Body of pancreas (tissue), 4 donors: ENCODE data around the gene IFNGR2. TPM values are rescaled to one million over a fixed set of nuclear protein-coding genes. Genes with fewer than 3 reads are reported as not detected.
"Not testable (repeated sequence)": the region's sequence is repeated elsewhere in the genome, so short reads cannot be mapped to it uniquely, and the experiment has no call there.

Experiments used
- ATAC-seq: fragments of 150-250 bp; one replicate; pipeline ENCODE4 v1.9.1; 2016
- DNase-seq, 4 donors: peaks; one replicate each; pipeline ENCODE4 v3.0.0-alpha.2; 2019
- H3K27ac ChIP-seq, 4 donors: fragments of 200-600 bp; sonication (generic); 1 replicate in 3 of 4; 2 replicates in 1 of 4; pipeline versions ENCODE4 v1.5.1 to v1.6.1; 2016 to 2019; ENCODE audit warnings: mild to moderate bottlenecking in 1 of 4, mixed read lengths in 1 of 4, moderate library complexity in 1 of 4
- H3K27me3 ChIP-seq, 2 donors: fragments of 200-600 bp; sonication (generic); one replicate each; pipeline ENCODE4 v1.6.0; 2016; ENCODE audit warnings: mild to moderate bottlenecking in 1 of 2
- H3K36me3 ChIP-seq, 2 donors: fragments of 200-600 bp; sonication (generic); replicated peaks in 1 of 2; 2 replicates each; pipeline ENCODE4 v1.5.1; 2016; ENCODE audit warnings: low read depth in 2 of 2; ENCODE audit not compliant: insufficient read depth in 1 of 2
- H3K4me1 ChIP-seq: fragments of 200-600 bp; sonication (generic); one replicate; pipeline ENCODE4 v1.6.0; 2016
- H3K4me3 ChIP-seq, 2 donors: fragments of 200-600 bp; sonication (generic); 1 replicate in 1 of 2; 2 replicates in 1 of 2; pipeline ENCODE4 v1.5.1; 2016 to 2019
- H3K9me3 ChIP-seq, 3 donors: fragments of 200-600 bp; sonication (generic); 1 replicate in 2 of 3; 2 replicates in 1 of 3; pipeline ENCODE4 v1.5.1; 2016
- CTCF ChIP-seq, 7 experiments: fragments of 450-650 bp in 4 of 7; fragments of 200-600 bp in 3 of 7; sonication (generic) in 3 of 7; IDR thresholded peaks; one replicate each; pipeline ENCODE4 v1.5.1; 2016 to 2019; ENCODE audit warnings: antibody characterized with exemption in 7 of 7
- POLR2A ChIP-seq, 3 donors: fragments of 450-650 bp; IDR thresholded peaks; one replicate each; pipeline ENCODE4 v1.6.1; 2016; ENCODE audit warnings: antibody characterized with exemption in 3 of 3, mild to moderate bottlenecking in 2 of 3
- WGBS, 2 donors: methylation state at CpG; one replicate each; pipeline ENCODE4 v1.1.5; 2017; 5-methylcytosine and 5-hydroxymethylcytosine counted together
- intact Hi-C: fragments of 100-400 bp; cut with DNase I; formaldehyde crosslinking; loops from one replicate; pipeline ENCODE4 v1.15.1; 2023
- total RNA-seq, 2 donors: library from RNA; depleted of rRNA; stranded (reverse); fragments of >200 nt; gene quantifications; one replicate each; pipeline ENCODE4 v1.1.0, GENCODE V29; 2016

The IFNGR2 gene
- total RNA-seq, 2 donors from 2014 or later: 30.4 to 32.3 TPM

GRCh38 chr21:33461538-33462250 lies 58.5 kb downstream of the IFNGR2 start:
- ATAC-seq: no peak

GRCh38 chr21:33469183-33469582 lies 66.0 kb downstream of the IFNGR2 start:
- intact Hi-C loops, DNase-seq, H3K4me3 ChIP-seq, H3K36me3 ChIP-seq, H3K27me3 ChIP-seq, ATAC-seq, H3K4me1 ChIP-seq, H3K9me3 ChIP-seq, H3K27ac ChIP-seq: not testable (repeated sequence)
- 84 to 88% methylated on average over 4 of the region's 4 CpGs for WGBS, 2 donors

More at GRCh38 chr21:33461538-33462250, 58.5 kb downstream of the IFNGR2 start:
- H3K4me1 ChIP-seq: no peaks in the 10 kb centered on the region
- H3K36me3 ChIP-seq: peaks cover 0 to 5% of the 10 kb centered on the region in 2 donors
- no peak for DNase-seq
- intact Hi-C loops: no loop called here
- H3K27ac ChIP-seq: peak overlapping the region in 1 of 4 donors; percentile 47
- H3K9me3 ChIP-seq: no peaks in the 10 kb centered on the region
- TF ChIP-seq POLR2A (IDR thresholded peaks at IDR 0.05): no peak
- TF ChIP-seq CTCF (IDR thresholded peaks at IDR 0.05): no peak
- H3K4me3 ChIP-seq: no peak overlapping the region
- no peaks in the 10 kb centered on the region for H3K27me3 ChIP-seq
- WGBS, 2 donors: 69 to 82% methylated on average over 5 of the region's 5 CpGs

GRCh38 chr21:33470701-33471100 lies 67.5 kb downstream of the IFNGR2 start:
- no peak for DNase-seq
- Histone ChIP-seq H3K4me3 (no peak overlapping the region), H3K36me3 (no peaks in the 10 kb centered on the region), H3K4me1 (no peaks in the 10 kb centered on the region), H3K9me3 (no peaks in the 10 kb centered on the region), H3K27ac (no peak overlapping the region), H3K27me3 (no peaks in the 10 kb centered on the region)
- intact Hi-C loops: no loop called here
- WGBS, 2 donors: 94 to 95% methylated on average over 2 of the region's 2 CpGs
- TF ChIP-seq CTCF (IDR thresholded peaks at IDR 0.05): no peak
- no peak for TF ChIP-seq POLR2A (IDR thresholded peaks at IDR 0.05)
- no peak for ATAC-seq

GRCh38 chr21:33473344-33473743 lies 70.1 kb downstream of the IFNGR2 start:
- 96 to 98% methylated on average over 3 of the region's 3 CpGs for WGBS, 2 donors
- Histone ChIP-seq H3K27me3 (no peaks in the 10 kb centered on the region), H3K4me3 (no peak overlapping the region), H3K36me3 (no peaks in the 10 kb centered on the region), H3K4me1 (peaks cover 3% of the 10 kb centered on the region), H3K27ac (no peak overlapping the region), H3K9me3 (no peaks in the 10 kb centered on the region)
- DNase-seq: no peak
- no peak for ATAC-seq
- intact Hi-C loops: no loop called here
- TF ChIP-seq POLR2A (IDR thresholded peaks at IDR 0.05) (no peak), CTCF (IDR thresholded peaks at IDR 0.05) (no peak)

GRCh38 chr21:33477066-33477465 lies 73.9 kb downstream of the IFNGR2 start:
- no peak for DNase-seq
- peaks cover 13% of the 10 kb centered on the region for H3K4me1 ChIP-seq
- no peak overlapping the region for H3K27ac ChIP-seq
- WGBS, 2 donors: 81 to 82% methylated on average over 7 of the region's 7 CpGs
- no peak for TF ChIP-seq POLR2A (IDR thresholded peaks at IDR 0.05)
- TF ChIP-seq CTCF (IDR thresholded peaks at IDR 0.05): no peak
- intact Hi-C loops: no loop called here
- no peak for ATAC-seq
- no peak overlapping the region for H3K4me3 ChIP-seq
- no peaks in the 10 kb centered on the region for H3K36me3 ChIP-seq
- H3K9me3 ChIP-seq: no peaks in the 10 kb centered on the region
- no peaks in the 10 kb centered on the region for H3K27me3 ChIP-seq
